C4-2B (cell line): ENCODE results near the gene PTPN12.

Source experiments
- CTCF ChIP-seq: fragments of 450-650 bp; conservative IDR thresholded peaks from 2 replicates; pipeline ENCODE4 v1.5.1; 2017; ENCODE audit warnings: mild to moderate bottlenecking
- ZFX ChIP-seq: fragments of 450-650 bp; IDR thresholded peaks from 2 replicates; pipeline ENCODE4 v1.6.1; 2017

- TF ChIP-seq CTCF: no peak
- TF ChIP-seq ZFX: no peak
Measured at GRCh38 chr7:77558284-77558967, 21.3 kb downstream of the PTPN12 start.
